ENCODE results near the gene MAP4K2.

Gene MAP4K2

DNA sequence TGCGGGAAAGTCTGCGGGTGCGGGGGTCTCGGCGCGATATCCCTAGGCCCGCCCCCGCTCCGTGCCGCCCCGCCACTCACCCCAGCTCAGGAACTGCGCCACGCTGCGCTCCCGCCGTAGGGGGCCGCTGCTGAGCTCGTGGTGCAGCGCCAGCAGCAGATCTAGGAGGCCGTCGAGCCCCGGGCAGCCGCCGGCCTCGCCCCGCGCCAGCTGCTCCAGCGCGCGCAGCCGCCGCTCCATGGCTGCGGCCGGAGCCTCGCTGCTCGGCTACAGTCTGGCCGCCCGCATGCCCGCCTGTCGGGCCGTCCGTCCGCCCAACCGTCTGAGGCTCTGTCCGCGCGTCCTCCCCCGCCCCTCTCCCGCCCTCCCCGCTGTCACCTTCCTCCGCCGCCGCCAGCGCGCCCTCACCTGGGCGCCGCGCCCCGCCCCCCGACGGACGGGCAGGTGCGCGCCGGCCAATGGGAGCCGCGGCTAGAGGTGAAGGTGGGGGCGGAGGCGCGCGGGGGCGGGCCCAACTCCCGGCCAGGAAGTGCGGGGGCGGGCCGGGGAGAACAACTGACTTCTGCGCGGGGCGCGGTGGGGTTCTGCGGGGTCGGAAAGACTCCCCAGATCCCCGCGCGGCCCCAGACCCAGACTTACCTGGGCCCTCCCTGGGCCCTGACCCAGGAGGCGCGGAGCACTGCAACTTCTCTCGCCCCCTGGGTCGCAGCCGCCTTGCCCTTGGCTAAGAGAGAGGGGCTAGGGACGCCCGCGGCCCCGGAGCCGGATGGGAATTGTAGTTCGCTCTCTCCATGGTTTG is 41.5 kb upstream of the MAP4K2 start, which contains the start of gene CDC42BPG:
Gene CDC42BPG, minus strand, starts transcription at position 324 of the 799 bp plus-strand sequence. Its CDS starts 84 bp downstream, at position 240.
- TF ChIP-seq POLR2A (IDR thresholded peaks at IDR 0.05; ENCODE audit: low read depth, low read length) (no peak), POLR2AphosphoS5 (IDR thresholded peaks at IDR 0.05; ENCODE audit: low read depth, low read length) (no peak), TAF1 (IDR thresholded peaks at IDR 0.05; ENCODE audit: borderline replicate concordance, low read depth, low read length) (no peak)
- peak; percentile 90 for FAIRE-seq
- peak; percentile 91 for DNase-seq (ENCODE audit: insufficient read length)

DNA sequence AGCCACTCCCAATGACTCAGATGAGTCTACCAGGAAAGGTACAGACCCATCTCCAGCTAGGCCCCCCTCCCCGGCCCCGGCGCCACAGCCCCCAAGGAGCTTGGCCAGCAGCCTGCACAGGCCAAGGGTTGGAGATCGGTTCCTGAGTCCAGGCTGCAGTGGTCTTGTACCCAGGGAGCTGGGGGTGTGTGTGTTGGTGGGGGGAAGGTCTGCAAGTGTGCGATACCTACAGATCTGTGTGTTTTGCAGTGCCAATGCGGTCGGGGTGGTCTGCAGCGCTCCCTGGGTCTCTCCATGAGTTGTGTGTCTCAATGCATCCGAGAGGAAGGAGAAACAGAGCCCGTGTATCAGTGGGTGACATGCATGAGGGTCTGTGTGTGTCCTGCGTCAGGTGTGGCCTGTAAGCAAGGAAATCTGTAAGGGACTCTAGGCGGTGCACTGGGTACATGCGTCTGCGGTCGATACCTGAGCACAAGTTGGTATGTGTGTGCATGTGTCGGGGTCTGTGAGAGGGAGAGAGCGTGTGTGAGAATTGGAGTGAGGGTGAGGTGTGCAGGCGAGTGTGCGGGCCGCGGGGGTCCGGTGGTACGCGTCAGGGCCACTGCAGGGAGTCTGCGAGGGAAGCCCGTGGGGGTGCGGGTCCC is 40.8 kb upstream of the MAP4K2 start:
- no peak for TF ChIP-seq POLR2A (IDR thresholded peaks at IDR 0.05; ENCODE audit: low read depth, low read length)
- TF ChIP-seq POLR2AphosphoS5 (IDR thresholded peaks at IDR 0.05; ENCODE audit: low read depth, low read length), result no peak
- TF ChIP-seq TAF1 (IDR thresholded peaks at IDR 0.05; ENCODE audit: borderline replicate concordance, low read depth, low read length), result no peak
- FAIRE-seq, result no peak
- DNase-seq (ENCODE audit: insufficient read length), result no peak

DNA sequence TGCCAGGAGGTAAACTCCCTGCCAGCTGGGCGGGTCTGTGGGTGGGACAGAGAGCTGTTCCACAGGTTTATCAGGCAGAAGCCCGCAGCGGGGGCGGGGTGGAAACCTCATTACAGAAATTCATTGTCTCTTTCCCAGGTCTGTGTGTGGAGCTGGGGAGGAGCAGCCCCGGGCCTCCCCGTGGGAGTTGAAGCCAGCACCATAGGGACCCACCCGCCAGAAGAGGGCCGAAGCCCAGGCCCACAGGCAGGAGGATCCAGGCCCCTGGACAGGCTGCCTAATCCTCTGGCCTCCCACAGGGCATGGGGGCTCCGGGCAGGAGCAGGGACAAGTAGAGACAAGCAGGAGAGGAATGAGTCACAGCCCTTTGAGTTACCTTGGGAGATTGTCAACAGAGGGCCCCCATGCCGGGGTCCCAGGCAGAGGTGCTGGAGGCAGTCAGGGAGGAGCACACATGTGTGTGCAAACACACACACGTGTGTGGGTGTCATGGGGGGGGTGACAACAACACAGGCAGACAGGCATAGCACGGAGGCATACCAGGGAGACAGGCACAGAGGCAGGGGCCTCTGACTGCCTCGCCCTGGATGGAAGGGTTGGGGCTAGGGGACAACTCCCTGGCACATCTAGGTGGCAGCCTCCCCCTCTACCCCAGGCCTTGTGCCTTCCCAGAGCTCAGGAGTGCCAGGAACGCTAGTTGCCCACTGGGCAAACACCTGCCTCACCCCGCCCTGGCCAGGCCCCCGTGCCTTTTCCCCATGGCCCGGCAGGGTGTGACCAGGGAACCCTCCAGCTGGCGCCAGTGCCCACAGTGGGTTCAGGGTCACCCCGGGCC is 40.1 kb upstream of the MAP4K2 start:
- DNase-seq (ENCODE audit: insufficient read length) (no peak), FAIRE-seq (no peak)
- no peak for TF ChIP-seq POLR2A (IDR thresholded peaks at IDR 0.05; ENCODE audit: low read depth, low read length)
- TF ChIP-seq TAF1 (IDR thresholded peaks at IDR 0.05; ENCODE audit: borderline replicate concordance, low read depth, low read length), result no peak
- no peak for TF ChIP-seq POLR2AphosphoS5 (IDR thresholded peaks at IDR 0.05; ENCODE audit: low read depth, low read length)

GRCh38 chr11:64842366-64842759 is 39.3 kb upstream of the MAP4K2 start:
- DNase-seq (ENCODE audit: insufficient read length) (no peak), FAIRE-seq (no peak)
- TF ChIP-seq TAF1 (IDR thresholded peaks at IDR 0.05; ENCODE audit: borderline replicate concordance, low read depth, low read length), result no peak
- no peak for TF ChIP-seq POLR2AphosphoS5 (IDR thresholded peaks at IDR 0.05; ENCODE audit: low read depth, low read length)
- no peak for TF ChIP-seq POLR2A (IDR thresholded peaks at IDR 0.05; ENCODE audit: low read depth, low read length)

DNA sequence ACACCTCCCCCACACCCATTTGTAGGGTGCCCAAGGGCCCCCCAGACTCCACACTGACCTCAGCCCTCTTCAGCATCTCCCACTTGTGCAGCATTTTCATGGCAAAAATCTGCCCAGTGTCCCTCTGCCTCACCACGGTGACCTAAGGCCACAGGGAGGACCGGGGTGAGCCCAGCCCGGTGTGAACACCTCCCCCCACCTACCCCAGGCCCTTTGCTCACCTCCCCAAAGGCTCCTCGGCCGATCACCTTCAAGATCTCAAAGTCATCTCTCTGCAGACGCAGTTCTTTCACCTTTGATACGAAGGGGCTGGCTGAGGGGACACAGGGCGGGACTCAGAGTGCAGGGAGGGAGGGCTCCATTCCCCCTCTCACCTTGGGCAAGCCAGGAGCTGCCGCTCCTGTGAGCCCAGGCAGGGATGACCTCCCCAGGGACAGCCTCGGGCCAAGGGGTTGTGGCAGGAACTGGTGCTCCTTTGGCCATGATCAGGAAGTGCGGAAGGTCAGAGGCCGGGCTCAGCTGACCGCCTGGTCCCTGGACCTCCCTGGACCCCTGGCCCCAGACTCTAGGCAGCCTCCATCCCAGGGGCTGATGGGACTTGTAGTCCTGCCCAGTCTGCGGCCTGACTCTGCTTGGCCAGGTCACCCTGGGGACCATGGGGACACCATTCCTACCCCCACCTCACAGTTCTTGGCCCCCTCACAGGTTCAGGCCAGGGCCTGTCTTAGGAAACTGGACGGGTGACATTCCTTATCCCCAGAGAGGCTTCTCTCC is 38.8 kb upstream of the MAP4K2 start:
- no peak for DNase-seq (ENCODE audit: insufficient read length)
- TF ChIP-seq POLR2AphosphoS5 (IDR thresholded peaks at IDR 0.05; ENCODE audit: low read depth, low read length) (no peak), TAF1 (IDR thresholded peaks at IDR 0.05; ENCODE audit: borderline replicate concordance, low read depth, low read length) (no peak), POLR2A (IDR thresholded peaks at IDR 0.05; ENCODE audit: low read depth, low read length) (no peak)
- no peak for FAIRE-seq

DNA sequence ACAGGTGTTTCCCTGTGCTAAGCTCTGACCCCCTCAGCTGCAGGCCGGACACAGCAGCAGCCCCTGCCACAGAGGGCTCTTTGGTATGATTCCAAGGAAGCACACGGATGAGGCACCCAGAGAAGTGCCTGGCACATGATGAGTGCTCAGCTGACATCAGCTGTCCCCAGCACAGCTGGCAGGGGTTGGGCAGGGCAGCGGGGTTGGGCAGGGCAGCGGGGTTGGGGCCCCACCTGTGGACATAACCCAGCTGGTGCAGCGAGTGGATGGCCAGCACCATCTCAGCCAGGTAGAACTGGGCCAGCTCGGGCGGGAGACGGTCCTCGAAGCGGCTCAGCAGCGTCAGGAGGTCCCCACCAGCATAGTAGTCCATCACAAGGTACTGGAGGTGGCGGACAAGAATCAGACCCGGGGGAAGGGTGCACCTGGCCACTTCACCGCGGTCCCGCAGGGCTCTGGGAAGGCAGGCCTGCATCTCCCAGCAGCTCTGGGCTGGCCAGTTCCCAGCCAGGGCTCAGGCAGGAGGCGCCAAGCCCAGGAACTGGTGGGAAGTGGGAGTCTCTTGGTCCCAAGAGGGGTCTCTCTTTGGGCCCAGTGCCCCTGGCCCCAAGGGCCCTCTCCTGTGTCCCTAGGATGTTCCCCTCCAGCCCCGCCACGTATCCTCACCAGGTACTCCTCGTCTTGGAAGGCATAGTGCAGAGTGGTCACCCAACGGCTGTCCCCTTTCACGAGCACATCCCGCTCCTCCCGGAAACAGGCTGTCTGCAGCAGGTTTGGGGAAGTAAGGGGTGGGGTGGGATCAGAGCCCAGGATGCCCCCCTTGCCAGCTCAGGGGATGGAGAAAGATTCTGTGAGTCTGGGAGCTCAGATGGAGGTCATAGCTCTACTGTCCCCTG is 37.1 kb upstream of the MAP4K2 start:
- FAIRE-seq (no peak), DNase-seq (ENCODE audit: insufficient read length) (no peak)
- TF ChIP-seq POLR2AphosphoS5 (IDR thresholded peaks at IDR 0.05; ENCODE audit: low read depth, low read length) (no peak), POLR2A (IDR thresholded peaks at IDR 0.05; ENCODE audit: low read depth, low read length) (no peak), TAF1 (IDR thresholded peaks at IDR 0.05; ENCODE audit: borderline replicate concordance, low read depth, low read length) (no peak)

- no peak for FAIRE-seq
- no peak for TF ChIP-seq POLR2AphosphoS5 (IDR thresholded peaks at IDR 0.05; ENCODE audit: low read depth, low read length)
- DNase-seq (ENCODE audit: insufficient read length), result no peak
These were observed 36.3 kb upstream of the MAP4K2 start for GRCh38 chr11:64839335-64839734.

GRCh38 chr11:64838600-64839334 is 35.8 kb upstream of the MAP4K2 start:
- TF ChIP-seq POLR2A (IDR thresholded peaks at IDR 0.05; ENCODE audit: low read depth, low read length), result no peak
- TF ChIP-seq POLR2AphosphoS5 (IDR thresholded peaks at IDR 0.05; ENCODE audit: low read depth, low read length), result no peak
- TF ChIP-seq TAF1 (IDR thresholded peaks at IDR 0.05; ENCODE audit: borderline replicate concordance, low read depth, low read length), result no peak
- no peak for DNase-seq (ENCODE audit: insufficient read length)
- FAIRE-seq, result no peak

GRCh38 chr11:64837887-64838351 is 34.9 kb upstream of the MAP4K2 start:
- DNase-seq (ENCODE audit: insufficient read length) (no peak), FAIRE-seq (no peak)
- no peak for TF ChIP-seq POLR2A (IDR thresholded peaks at IDR 0.05; ENCODE audit: low read depth, low read length)
- TF ChIP-seq POLR2AphosphoS5 (IDR thresholded peaks at IDR 0.05; ENCODE audit: low read depth, low read length), result no peak
- no peak for TF ChIP-seq TAF1 (IDR thresholded peaks at IDR 0.05; ENCODE audit: borderline replicate concordance, low read depth, low read length)
